ENCODE data around the gene GJC1. TPM values are rescaled to one million over a fixed set of nuclear protein-coding genes. Genes with fewer than 3 reads are reported as not detected.

GJC1 gene
- total RNA-seq, 1 experiment from 2014 or later: 53.4 TPM

- Histone ChIP-seq H3K4me3 (peak overlapping the region; percentile 36), H3K27me3 (replicated peaks) (peaks cover 23% of the 10 kb centered on the region), H3K36me3 (no peaks in the 10 kb centered on the region), H3K27ac (no peak overlapping the region), H3K9me3 (replicated peaks) (no peaks in the 10 kb centered on the region), H3K4me1 (replicated peaks) (peaks cover 26% of the 10 kb centered on the region)
- DNase-seq (ENCODE audit: low read depth in 1 of 2, low spot score in 2 of 2): peak; percentile 90 to 95
Observed at GRCh38 chr17:44774271-44775135, 55.6 kb downstream of the GJC1 start.

DNA sequence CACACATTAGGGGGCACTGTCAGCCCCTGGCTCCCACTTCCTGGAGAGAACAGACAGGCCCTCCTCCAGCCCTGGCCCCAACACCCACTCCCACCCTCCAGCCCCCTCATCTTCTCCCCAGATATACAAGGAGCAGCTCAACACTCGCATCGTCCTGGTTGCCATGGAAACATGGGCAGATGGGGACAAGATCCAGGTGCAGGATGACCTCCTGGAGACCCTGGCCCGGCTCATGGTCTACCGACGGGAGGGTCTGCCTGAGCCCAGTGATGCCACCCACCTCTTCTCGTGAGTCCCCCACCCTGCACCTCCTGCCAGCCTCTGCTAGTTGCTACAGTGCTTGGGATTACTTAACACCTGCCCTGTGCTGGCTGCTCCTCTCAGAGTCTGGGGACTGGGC, 56.9 kb downstream of the GJC1 start:
- Histone ChIP-seq H3K4me1 (replicated peaks) (peaks cover 18% of the 10 kb centered on the region), H3K36me3 (no peaks in the 10 kb centered on the region), H3K27me3 (replicated peaks) (peaks cover 23% of the 10 kb centered on the region), H3K4me3 (no peak overlapping the region), H3K9me3 (replicated peaks) (no peaks in the 10 kb centered on the region), H3K27ac (no peak overlapping the region)
- DNase-seq (ENCODE audit: low read depth in 1 of 2, low spot score in 2 of 2): no peak

DNA sequence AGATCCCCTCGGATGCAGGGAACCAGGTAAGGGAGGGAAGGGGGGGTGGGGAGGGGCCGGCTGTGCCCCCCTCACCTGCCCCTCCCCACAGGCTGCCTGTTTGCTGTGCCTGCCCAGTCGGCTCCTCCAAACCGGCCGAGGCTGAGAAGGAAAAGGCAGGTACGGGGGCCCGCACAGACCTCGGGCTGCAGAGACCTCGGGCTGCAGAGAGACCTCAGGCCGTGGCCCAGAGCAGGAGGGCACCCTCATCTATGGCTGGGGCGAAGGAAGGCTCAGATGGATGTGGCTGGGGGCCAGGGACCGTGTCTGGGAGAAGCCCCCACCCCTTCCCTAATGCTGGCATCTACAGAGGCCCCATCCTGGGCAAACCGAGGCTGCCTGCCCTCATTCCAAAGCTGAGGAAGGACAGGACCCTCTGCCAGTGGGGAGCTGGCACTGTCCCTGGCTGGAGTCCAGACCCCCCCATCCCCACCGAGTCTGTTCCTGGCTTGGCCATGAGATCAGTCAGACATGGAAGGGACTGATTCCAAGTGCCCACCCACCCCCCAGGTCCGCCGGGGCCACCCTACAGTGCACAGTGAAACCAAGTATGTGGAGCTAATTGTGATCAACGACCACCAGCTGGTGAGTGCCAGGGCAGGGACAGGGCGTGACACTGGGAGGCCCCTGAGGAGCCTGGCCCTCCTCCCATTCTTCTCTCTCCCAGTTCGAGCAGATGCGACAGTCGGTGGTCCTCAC, 57.6 kb downstream of the GJC1 start:
- no peaks in the 10 kb centered on the region for H3K36me3 ChIP-seq
- no peaks in the 10 kb centered on the region for H3K9me3 ChIP-seq (replicated peaks)
- no peak overlapping the region for H3K4me3 ChIP-seq
- DNase-seq (ENCODE audit: low read depth in 1 of 2, low spot score in 2 of 2): no peak
- H3K27ac ChIP-seq: no peak overlapping the region
- peaks cover 23% of the 10 kb centered on the region for H3K27me3 ChIP-seq (replicated peaks)
- H3K4me1 ChIP-seq (replicated peaks): peaks cover 18% of the 10 kb centered on the region

- Histone ChIP-seq H3K27me3 (replicated peaks) (peaks cover 23% of the 10 kb centered on the region), H3K27ac (no peak overlapping the region), H3K9me3 (replicated peaks) (no peaks in the 10 kb centered on the region)
Observed at GRCh38 chr17:44770166-44770925, 59.7 kb downstream of the GJC1 start.

GRCh38 chr17:44769647-44770084, 60.4 kb downstream of the GJC1 start:
- no peak overlapping the region for H3K4me3 ChIP-seq
- H3K36me3 ChIP-seq: no peaks in the 10 kb centered on the region
- no peak overlapping the region for H3K27ac ChIP-seq
- H3K9me3 ChIP-seq (replicated peaks): no peaks in the 10 kb centered on the region
- H3K4me1 ChIP-seq (replicated peaks): peaks cover 5% of the 10 kb centered on the region
- peaks cover 23% of the 10 kb centered on the region for H3K27me3 ChIP-seq (replicated peaks)
- no peak for DNase-seq (ENCODE audit: low read depth in 1 of 2, low spot score in 2 of 2)

More at GRCh38 chr17:44770166-44770925, 59.7 kb downstream of the GJC1 start:
- Histone ChIP-seq H3K4me1 (replicated peaks) (peaks cover 12% of the 10 kb centered on the region), H3K36me3 (no peaks in the 10 kb centered on the region), H3K4me3 (no peak overlapping the region)
- no peak for DNase-seq (ENCODE audit: low read depth in 1 of 2, low spot score in 2 of 2)

DNA sequence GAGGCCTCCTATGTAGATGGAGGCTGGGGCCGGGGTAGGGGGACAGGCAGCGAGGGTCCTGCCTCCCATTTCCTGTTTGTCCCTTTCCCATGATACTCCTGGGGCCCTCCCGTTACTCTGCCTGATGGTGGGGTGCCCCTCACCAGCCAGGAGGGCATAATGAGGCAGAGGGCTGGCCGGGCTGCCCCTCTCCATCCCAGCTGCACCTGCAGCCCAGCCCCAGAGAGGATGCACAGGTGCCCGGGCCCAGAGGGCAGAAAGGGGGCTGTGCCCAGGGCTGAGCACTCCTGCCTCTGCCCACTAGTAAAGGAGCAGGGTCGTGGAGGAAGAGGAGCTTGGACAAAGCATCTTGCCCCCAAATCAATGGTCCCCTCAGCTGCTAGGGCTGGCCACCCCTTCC, 60.9 kb downstream of the GJC1 start:
- Histone ChIP-seq H3K27me3 (replicated peaks) (peaks cover 19% of the 10 kb centered on the region), H3K9me3 (replicated peaks) (no peaks in the 10 kb centered on the region), H3K27ac (no peak overlapping the region), H3K36me3 (no peaks in the 10 kb centered on the region), H3K4me3 (no peak overlapping the region), H3K4me1 (replicated peaks) (peaks cover 1% of the 10 kb centered on the region)
- no peak for DNase-seq (ENCODE audit: low read depth in 1 of 2, low spot score in 2 of 2)

GRCh38 chr17:44768505-44769142, 61.5 kb downstream of the GJC1 start:
- Histone ChIP-seq H3K36me3 (no peaks in the 10 kb centered on the region), H3K27me3 (replicated peaks) (peaks cover 13% of the 10 kb centered on the region), H3K4me3 (no peak overlapping the region), H3K4me1 (replicated peaks) (no peaks in the 10 kb centered on the region), H3K9me3 (replicated peaks) (no peaks in the 10 kb centered on the region), H3K27ac (no peak overlapping the region)
- no peak for DNase-seq (ENCODE audit: low read depth in 1 of 2, low spot score in 2 of 2)

GRCh38 chr17:44767493-44767892, 62.6 kb downstream of the GJC1 start:
- Histone ChIP-seq H3K27ac (no peak overlapping the region), H3K4me1 (replicated peaks) (no peaks in the 10 kb centered on the region), H3K9me3 (replicated peaks) (no peaks in the 10 kb centered on the region), H3K27me3 (replicated peaks) (peaks cover 1% of the 10 kb centered on the region), H3K4me3 (no peak overlapping the region), H3K36me3 (no peaks in the 10 kb centered on the region)
- no peak for DNase-seq (ENCODE audit: low read depth in 1 of 2, low spot score in 2 of 2)

- no peak overlapping the region for H3K4me3 ChIP-seq
- H3K9me3 ChIP-seq (replicated peaks): no peaks in the 10 kb centered on the region
- H3K27me3 ChIP-seq (replicated peaks): peaks cover under 1% of the 10 kb centered on the region; the same call in 1 of the 2 replicates
- DNase-seq (ENCODE audit: low read depth in 1 of 2, low spot score in 2 of 2): no peak
- no peaks in the 10 kb centered on the region for H3K4me1 ChIP-seq (replicated peaks)
- H3K27ac ChIP-seq: no peak overlapping the region
- no peaks in the 10 kb centered on the region for H3K36me3 ChIP-seq
Observed at GRCh38 chr17:44766409-44767038, 63.6 kb downstream of the GJC1 start.

GRCh38 chr17:44765965-44766364, 64.1 kb downstream of the GJC1 start:
- Histone ChIP-seq H3K36me3 (no peaks in the 10 kb centered on the region), H3K9me3 (replicated peaks) (0 out of 2 replicates have a peak, but pooled peaks cover 2% of the 10 kb centered on the region), H3K27me3 (replicated peaks) (peaks cover 6% of the 10 kb centered on the region; the same call in 1 of the 2 replicates), H3K27ac (no peak overlapping the region), H3K4me1 (replicated peaks) (no peaks in the 10 kb centered on the region), H3K4me3 (no peak overlapping the region)
- no peak for DNase-seq (ENCODE audit: low read depth in 1 of 2, low spot score in 2 of 2)

DNA sequence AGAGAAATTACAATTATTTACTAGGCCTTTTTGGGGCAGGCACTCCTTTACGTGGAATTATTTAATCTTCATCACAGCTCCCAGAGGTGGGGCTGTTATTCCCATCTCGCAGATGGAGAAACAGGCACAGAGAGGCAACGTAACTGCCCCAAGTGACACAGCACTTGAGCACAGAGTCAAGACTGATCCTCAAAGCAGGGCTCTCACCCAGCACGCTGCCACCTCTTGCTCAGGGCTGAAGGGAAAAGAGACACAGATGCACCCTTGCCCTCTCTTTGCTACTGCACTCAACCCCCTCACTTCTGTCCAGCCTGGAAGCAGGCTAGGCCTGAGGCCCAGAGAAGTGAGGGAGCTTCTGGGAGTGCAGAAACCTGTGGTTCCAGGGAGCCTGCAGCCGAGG, 66.9 kb downstream of the GJC1 start:
- H3K9me3 ChIP-seq (replicated peaks): 0 out of 2 replicates have a peak, but pooled peaks cover 2% of the 10 kb centered on the region

DNA sequence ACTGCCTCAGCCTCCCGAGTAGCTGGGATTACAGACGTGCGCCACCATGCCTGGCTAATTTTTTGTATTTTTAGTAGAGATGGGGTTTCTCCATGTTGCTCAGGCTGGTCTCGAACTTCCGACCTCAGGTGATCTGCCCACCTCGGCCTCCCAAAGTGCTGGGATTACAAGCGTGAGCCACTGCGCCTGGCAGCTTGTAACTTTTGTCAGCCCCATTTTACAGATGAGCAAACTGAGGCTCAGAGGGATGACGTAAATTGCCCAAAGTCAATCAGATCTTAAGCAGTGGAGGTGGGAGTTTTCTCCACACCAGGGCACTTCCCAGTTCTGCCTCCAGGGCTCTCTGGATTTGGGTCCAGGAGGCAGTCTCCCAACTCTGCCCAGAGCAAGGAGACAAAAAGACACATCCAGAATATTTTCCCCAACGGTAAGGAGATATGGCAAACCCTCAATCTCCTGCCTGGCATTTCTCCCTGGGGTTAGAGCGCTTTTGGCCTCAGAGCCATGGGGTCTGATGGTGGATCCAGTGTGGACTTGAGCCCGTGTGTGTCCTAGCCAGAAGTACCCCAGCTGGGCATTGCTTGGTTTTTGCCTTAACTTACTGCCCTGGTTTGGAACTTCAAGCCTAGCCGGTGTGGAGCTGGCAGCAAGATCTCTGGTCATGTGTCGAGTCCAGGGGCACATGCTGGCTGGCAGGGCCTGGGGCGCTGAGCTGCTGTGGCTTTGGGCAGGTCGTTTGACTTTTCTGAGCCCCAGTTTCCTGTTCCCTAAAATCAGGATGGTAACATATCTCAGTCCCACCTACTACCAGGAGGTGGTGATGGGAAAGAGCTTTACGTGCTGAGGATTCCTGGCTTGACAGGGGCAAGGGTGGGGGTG, 67.9 kb downstream of the GJC1 start:
- no peak for DNase-seq (ENCODE audit: low read depth in 1 of 2, low spot score in 2 of 2)
- Histone ChIP-seq H3K27me3 (replicated peaks) (peaks cover 36% of the 10 kb centered on the region), H3K9me3 (replicated peaks) (peaks cover 4% of the 10 kb centered on the region; the same call in 1 of the 2 replicates), H3K27ac (no peak overlapping the region), H3K36me3 (no peaks in the 10 kb centered on the region), H3K4me3 (no peak overlapping the region), H3K4me1 (replicated peaks) (peaks cover 10% of the 10 kb centered on the region)

More for the DNA sequence above, 66.9 kb downstream of the GJC1 start:
- no peak for DNase-seq (ENCODE audit: low read depth in 1 of 2, low spot score in 2 of 2)
- peaks cover 10% of the 10 kb centered on the region for H3K4me1 ChIP-seq (replicated peaks)
- peaks cover 26% of the 10 kb centered on the region for H3K27me3 ChIP-seq (replicated peaks)
- H3K27ac ChIP-seq: no peak overlapping the region
- no peak overlapping the region for H3K4me3 ChIP-seq
- no peaks in the 10 kb centered on the region for H3K36me3 ChIP-seq

All from SJSA1 (cell line).